HEK293 (cell line): ENCODE data around the gene DIS3L2.
"Not testable (repeated sequence)": the region's sequence is repeated elsewhere in the genome, so short reads cannot be mapped to it uniquely, and the experiment has no call there.

Source experiments
- CTCF ChIA-PET: fragments of 350-600 bp; formaldehyde crosslinking; extraction: SDS; loops from one replicate; lab custom pipeline; 2021; ENCODE audit warnings: antibody characterized with exemption; lab: Yijun Ruan, JAX
- POLR2A ChIA-PET: fragments of 300-600 bp; formaldehyde crosslinking; extraction: SDS; loops from one replicate; lab custom pipeline; 2020; ENCODE audit warnings: antibody characterized with exemption, inconsistent platforms; lab: Yijun Ruan, JAX
- H3K27ac ChIP-seq: fragments of 200-500 bp; sonication (Bioruptor generic); 2 replicates; pipeline ENCODE4 v1.5.1; 2014; ENCODE audit warnings: low read depth, low read length, control low read depth, inconsistent platforms; ENCODE audit errors: extremely low read depth
- H3K36me3 ChIP-seq, 2 experiments: fragments of 200-500 bp in 1 of 2; sonication (Bioruptor generic) in 1 of 2; 1 replicate in 1 of 2; 2 replicates in 1 of 2; pipeline ENCODE4 v1.5.1; 2014 to 2017; ENCODE audit warnings: inconsistent platforms in 2 of 2, low read length in 2 of 2; ENCODE audit not compliant: control insufficient read depth in 2 of 2, insufficient read depth in 1 of 2
- H3K4me1 ChIP-seq: fragments of 200-500 bp; sonication (Bioruptor generic); 2 replicates; pipeline ENCODE4 v1.5.1; 2014; ENCODE audit warnings: mild to moderate bottlenecking, low read length, inconsistent platforms; ENCODE audit not compliant: control insufficient read depth, insufficient read depth
- H3K4me3 ChIP-seq: 2 replicates; pipeline ENCODE4 v1.5.1; 2011; ENCODE audit warnings: low read depth, mild to moderate bottlenecking, control low read depth, low read length, moderate library complexity
- H3K9me3 ChIP-seq: fragments of 200-500 bp; sonication (Bioruptor generic); 2 replicates; pipeline ENCODE4 v1.5.1; 2014; ENCODE audit warnings: low read depth, low read length, inconsistent platforms; ENCODE audit not compliant: control insufficient read depth, insufficient read depth
- GLIS2 ChIP-seq: fragments of 450-650 bp; formaldehyde crosslinking; IDR thresholded peaks from 2 replicates; pipeline ENCODE4 v1.5.1; 2016; ENCODE audit warnings: missing biosample characterization, missing genetic modification characterization
- HOXC10 ChIP-seq: sonication (generic); formaldehyde crosslinking; IDR thresholded peaks from 2 replicates; pipeline ENCODE4 v1.8.1; 2023; ENCODE audit warnings: mild to moderate bottlenecking, missing genetic modification reagents
- SP7 ChIP-seq: fragments of 450-650 bp; formaldehyde crosslinking; IDR thresholded peaks from 2 replicates; pipeline ENCODE4 v1.5.1; 2016; ENCODE audit warnings: missing biosample characterization, missing genetic modification characterization
- TSHZ1 ChIP-seq: fragments of 450-650 bp; formaldehyde crosslinking; IDR thresholded peaks from 2 replicates; pipeline ENCODE4 v1.5.1; 2016; ENCODE audit warnings: missing biosample characterization, missing genetic modification characterization, borderline replicate concordance
- ZIC2 ChIP-seq: fragments of 450-650 bp; formaldehyde crosslinking; IDR thresholded peaks from 2 replicates; pipeline ENCODE4 v1.5.1; 2016; ENCODE audit warnings: missing biosample characterization, missing genetic modification characterization
- ZNF10 ChIP-seq: fragments of 450-650 bp; formaldehyde crosslinking; IDR thresholded peaks from 2 replicates; pipeline ENCODE4 v1.5.1; 2017; ENCODE audit warnings: missing biosample characterization, missing genetic modification characterization
- ZNF140 ChIP-seq: fragments of 450-650 bp; formaldehyde crosslinking; IDR thresholded peaks from 2 replicates; pipeline ENCODE4 v1.5.1; 2016; ENCODE audit warnings: missing biosample characterization, missing genetic modification characterization
- ZNF175 ChIP-seq: fragments of 450-650 bp; formaldehyde crosslinking; IDR thresholded peaks from 2 replicates; pipeline ENCODE4 v1.5.1; 2016; ENCODE audit warnings: missing biosample characterization, missing genetic modification characterization
- ZNF184 ChIP-seq: fragments of 450-650 bp; IDR thresholded peaks from 2 replicates; pipeline ENCODE4 v1.5.1; 2018; ENCODE audit warnings: missing biosample characterization, mild to moderate bottlenecking, missing genetic modification characterization
- ZNF221 ChIP-seq: fragments of 450-650 bp; formaldehyde crosslinking; IDR thresholded peaks from 2 replicates; pipeline ENCODE4 v1.5.1; 2017; ENCODE audit warnings: missing biosample characterization, missing genetic modification characterization, borderline replicate concordance
- ZNF280D ChIP-seq: fragments of 450-650 bp; formaldehyde crosslinking; IDR thresholded peaks from 2 replicates; pipeline ENCODE4 v1.5.1; 2016; ENCODE audit warnings: missing biosample characterization, missing genetic modification characterization
- ZNF404 ChIP-seq: fragments of 450-650 bp; formaldehyde crosslinking; IDR thresholded peaks from 2 replicates; pipeline ENCODE4 v1.5.1; 2017; ENCODE audit warnings: missing biosample characterization, missing genetic modification characterization
- ZNF433 ChIP-seq: fragments of 450-650 bp; formaldehyde crosslinking; IDR thresholded peaks from 2 replicates; pipeline ENCODE4 v1.5.1; 2016; ENCODE audit warnings: missing biosample characterization, missing genetic modification characterization, low read depth
- ZNF639 ChIP-seq: fragments of 450-650 bp; formaldehyde crosslinking; IDR thresholded peaks from 2 replicates; pipeline ENCODE4 v1.5.1; 2016; ENCODE audit warnings: missing biosample characterization, missing genetic modification characterization
- ZSCAN16 ChIP-seq: fragments of 450-650 bp; formaldehyde crosslinking; IDR thresholded peaks from 2 replicates; pipeline ENCODE4 v1.5.1; 2016; ENCODE audit warnings: missing biosample characterization, missing genetic modification characterization
- TF ChIP-seq, protein P1 (sequence below): fragments of 450-650 bp; formaldehyde crosslinking; IDR thresholded peaks from 2 replicates; pipeline ENCODE4 v1.5.1; 2016; ENCODE audit warnings: missing biosample characterization, missing genetic modification characterization, borderline replicate concordance

The DIS3L2 gene

GRCh38 chr2:232336981-232337720 is 375.6 kb downstream of the DIS3L2 start (continued):
- no peak for TF ChIP-seq ZNF184
- TF ChIP-seq ZNF175 (tag by site-specific recombination), result no peak

GRCh38 chr2:232338094-232338758 is 376.7 kb downstream of the DIS3L2 start:
- H3K27ac ChIP-seq, H3K9me3 ChIP-seq, H3K36me3 ChIP-seq, POLR2A ChIA-PET, H3K4me3 ChIP-seq, H3K4me1 ChIP-seq: not testable (repeated sequence)
- CTCF ChIA-PET, result interaction anchor here (0.5 to 0.7 kb wide), 3 partner anchors 14 to 412 kb away, joined by 3 to 4 read pairs (median 3); partner anchors contain the start of gene NPPC

GRCh38 chr2:232338759-232339106 is 377.2 kb downstream of the DIS3L2 start:
- H3K4me3 ChIP-seq, result no peak overlapping the region
- no peaks in the 10 kb centered on the region for H3K36me3 ChIP-seq
- CTCF ChIA-PET, result interaction anchor here (0.7 to 0.8 kb wide), 2 partner anchors 100 to 183 kb away, joined by 3 to 7 read pairs; no protein-coding TSS in a partner anchor
- H3K9me3 ChIP-seq, result no peaks in the 10 kb centered on the region
- H3K27ac ChIP-seq, result no peak overlapping the region
- POLR2A ChIA-PET, result no interaction called here
- H3K4me1 ChIP-seq, result no peaks in the 10 kb centered on the region
- TF ChIP-seq SP7 (tag by site-specific recombination) (no peak), ZNF10 (tag by site-specific recombination) (no peak), TSHZ1 (tag by site-specific recombination) (no peak), ZNF433 (tag by site-specific recombination) (no peak), ZIC2 (tag by site-specific recombination) (no peak), ZNF639 (tag by site-specific recombination) (no peak), HOXC10 (CRISPR knock-in tag) (no peak), ZSCAN16 (tag by site-specific recombination) (no peak), ZNF280D (no peak), GLIS2 (no peak), ZNF140 (tag by site-specific recombination) (no peak), ZNF404 (tag by site-specific recombination) (no peak), ZNF221 (tag by site-specific recombination) (no peak)
- TF ChIP-seq, protein P1, sequence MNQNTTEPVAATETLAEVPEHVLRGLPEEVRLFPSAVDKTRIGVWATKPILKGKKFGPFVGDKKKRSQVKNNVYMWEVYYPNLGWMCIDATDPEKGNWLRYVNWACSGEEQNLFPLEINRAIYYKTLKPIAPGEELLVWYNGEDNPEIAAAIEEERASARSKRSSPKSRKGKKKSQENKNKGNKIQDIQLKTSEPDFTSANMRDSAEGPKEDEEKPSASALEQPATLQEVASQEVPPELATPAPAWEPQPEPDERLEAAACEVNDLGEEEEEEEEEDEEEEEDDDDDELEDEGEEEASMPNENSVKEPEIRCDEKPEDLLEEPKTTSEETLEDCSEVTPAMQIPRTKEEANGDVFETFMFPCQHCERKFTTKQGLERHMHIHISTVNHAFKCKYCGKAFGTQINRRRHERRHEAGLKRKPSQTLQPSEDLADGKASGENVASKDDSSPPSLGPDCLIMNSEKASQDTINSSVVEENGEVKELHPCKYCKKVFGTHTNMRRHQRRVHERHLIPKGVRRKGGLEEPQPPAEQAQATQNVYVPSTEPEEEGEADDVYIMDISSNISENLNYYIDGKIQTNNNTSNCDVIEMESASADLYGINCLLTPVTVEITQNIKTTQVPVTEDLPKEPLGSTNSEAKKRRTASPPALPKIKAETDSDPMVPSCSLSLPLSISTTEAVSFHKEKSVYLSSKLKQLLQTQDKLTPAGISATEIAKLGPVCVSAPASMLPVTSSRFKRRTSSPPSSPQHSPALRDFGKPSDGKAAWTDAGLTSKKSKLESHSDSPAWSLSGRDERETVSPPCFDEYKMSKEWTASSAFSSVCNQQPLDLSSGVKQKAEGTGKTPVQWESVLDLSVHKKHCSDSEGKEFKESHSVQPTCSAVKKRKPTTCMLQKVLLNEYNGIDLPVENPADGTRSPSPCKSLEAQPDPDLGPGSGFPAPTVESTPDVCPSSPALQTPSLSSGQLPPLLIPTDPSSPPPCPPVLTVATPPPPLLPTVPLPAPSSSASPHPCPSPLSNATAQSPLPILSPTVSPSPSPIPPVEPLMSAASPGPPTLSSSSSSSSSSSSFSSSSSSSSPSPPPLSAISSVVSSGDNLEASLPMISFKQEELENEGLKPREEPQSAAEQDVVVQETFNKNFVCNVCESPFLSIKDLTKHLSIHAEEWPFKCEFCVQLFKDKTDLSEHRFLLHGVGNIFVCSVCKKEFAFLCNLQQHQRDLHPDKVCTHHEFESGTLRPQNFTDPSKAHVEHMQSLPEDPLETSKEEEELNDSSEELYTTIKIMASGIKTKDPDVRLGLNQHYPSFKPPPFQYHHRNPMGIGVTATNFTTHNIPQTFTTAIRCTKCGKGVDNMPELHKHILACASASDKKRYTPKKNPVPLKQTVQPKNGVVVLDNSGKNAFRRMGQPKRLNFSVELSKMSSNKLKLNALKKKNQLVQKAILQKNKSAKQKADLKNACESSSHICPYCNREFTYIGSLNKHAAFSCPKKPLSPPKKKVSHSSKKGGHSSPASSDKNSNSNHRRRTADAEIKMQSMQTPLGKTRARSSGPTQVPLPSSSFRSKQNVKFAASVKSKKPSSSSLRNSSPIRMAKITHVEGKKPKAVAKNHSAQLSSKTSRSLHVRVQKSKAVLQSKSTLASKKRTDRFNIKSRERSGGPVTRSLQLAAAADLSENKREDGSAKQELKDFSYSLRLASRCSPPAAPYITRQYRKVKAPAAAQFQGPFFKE (tag by site-specific recombination), result no peak
